Measurements from ENCODE around the gene CEP135.
"Not testable (repeated sequence)": the region's sequence is repeated elsewhere in the genome, so short reads cannot be mapped to it uniquely, and the experiment has no call there.

Gene CEP135

DNA sequence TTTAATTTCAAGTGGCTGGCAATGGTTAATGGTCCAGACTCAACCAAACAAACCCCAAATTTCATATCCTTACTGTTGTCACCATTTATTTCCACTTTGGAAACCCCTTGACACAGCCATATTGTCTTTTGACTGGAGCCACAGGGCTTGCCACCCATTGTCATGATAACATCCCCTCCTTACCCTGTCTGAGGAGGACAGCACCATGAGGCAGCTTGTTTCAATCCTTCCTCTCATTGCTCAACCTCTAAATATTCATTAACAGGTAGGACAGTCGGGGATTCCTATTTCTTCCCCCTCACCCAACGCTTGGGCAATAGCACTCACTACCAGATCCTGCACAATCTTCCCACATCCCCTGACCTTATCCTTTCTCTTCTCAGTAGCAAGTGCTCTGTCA lies 92.1 kb downstream of the CEP135 start:
- DNase-seq: no peak

DNA sequence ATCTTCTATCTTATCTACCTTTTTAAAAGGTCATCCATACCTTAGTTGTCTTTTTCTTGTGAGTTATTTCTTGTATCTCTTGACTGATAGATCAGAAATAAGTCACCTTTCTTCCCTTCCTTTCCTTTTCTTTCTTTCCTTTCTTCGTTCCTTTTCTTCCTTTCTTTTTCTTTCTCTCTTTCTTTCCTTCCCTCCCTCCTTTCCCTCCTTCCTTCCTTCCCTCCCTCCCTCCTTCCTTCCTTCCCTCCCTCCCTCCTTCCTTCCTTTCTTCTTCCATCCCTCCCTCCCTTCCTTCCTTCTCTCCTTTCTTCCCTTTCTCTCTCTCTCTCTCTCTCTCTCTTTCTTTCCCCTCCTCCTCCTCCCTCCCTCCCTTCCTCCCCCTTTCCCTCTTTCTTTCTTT lies 93.5 kb downstream of the CEP135 start:
- DNase-seq: no peak

- DNase-seq: no peak
Measured at GRCh38 chr4:56048383-56048701, 99.6 kb downstream of the CEP135 start.

DNA sequence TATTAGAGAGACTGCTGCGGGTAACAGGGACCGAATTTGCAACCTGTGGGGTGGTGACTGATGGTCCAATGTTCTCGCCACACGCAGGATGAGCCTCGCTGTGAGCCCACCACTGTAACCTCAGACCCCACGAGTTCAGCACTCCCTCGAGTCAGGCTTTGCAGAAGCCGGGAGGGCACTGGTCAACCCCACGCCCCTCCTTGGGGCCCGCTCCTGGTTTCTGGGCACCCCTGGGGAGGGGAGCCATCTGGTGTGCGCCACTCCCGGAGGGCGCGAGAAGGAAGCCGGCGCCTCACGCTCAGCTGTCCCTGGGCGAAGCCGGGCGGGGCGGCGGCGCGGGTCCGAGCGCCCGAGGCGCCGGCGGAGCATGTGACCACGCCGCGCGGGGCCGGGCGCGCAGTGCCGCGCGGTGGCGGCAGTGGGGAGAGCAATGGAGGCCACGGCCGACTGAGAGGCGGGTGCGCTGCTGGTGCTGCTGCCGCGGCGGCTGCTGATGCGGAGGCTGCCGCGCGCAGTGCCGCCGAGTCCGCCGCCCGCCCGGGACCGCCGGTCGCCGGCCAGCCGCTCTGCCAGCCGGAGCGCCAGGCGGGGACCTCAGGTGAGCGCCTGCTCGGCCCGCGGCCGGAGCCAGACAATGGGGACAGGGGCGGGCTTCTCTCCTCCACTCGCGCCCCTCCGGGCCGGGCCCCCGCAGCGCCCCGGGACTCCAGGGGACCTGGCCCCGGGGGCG lies 100.1 kb downstream of the CEP135 start:
- peak; percentile 55 for DNase-seq

DNA sequence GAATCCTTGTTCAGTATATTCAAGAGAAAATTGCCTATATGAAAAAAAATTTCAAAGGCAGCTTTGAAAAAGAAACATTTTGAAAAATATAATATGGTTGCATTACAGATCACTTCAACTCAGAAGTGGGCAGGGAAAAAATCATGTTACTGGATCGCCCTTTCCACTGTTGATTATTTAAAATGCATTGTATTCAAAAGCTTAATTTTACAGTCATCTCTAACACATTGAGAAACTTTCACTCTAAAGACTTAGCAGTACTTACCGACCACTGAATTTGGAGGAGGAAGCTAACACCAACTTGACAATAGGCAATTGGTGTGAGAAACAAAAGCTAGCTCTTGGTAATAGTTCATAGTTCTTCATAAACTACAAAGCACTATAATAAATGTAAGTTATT lies 101.9 kb downstream of the CEP135 start:
- DNase-seq: no peak

GRCh38 chr4:56051029-56051709 lies 102.4 kb downstream of the CEP135 start:
- DNase-seq: no peak

- no peak for DNase-seq
Measured at GRCh38 chr4:56051710-56052075, 102.9 kb downstream of the CEP135 start.

GRCh38 chr4:56052481-56052880 lies 103.7 kb downstream of the CEP135 start:
- DNase-seq: no peak

GRCh38 chr4:56052966-56053365 lies 104.2 kb downstream of the CEP135 start:
- DNase-seq: no peak

DNA sequence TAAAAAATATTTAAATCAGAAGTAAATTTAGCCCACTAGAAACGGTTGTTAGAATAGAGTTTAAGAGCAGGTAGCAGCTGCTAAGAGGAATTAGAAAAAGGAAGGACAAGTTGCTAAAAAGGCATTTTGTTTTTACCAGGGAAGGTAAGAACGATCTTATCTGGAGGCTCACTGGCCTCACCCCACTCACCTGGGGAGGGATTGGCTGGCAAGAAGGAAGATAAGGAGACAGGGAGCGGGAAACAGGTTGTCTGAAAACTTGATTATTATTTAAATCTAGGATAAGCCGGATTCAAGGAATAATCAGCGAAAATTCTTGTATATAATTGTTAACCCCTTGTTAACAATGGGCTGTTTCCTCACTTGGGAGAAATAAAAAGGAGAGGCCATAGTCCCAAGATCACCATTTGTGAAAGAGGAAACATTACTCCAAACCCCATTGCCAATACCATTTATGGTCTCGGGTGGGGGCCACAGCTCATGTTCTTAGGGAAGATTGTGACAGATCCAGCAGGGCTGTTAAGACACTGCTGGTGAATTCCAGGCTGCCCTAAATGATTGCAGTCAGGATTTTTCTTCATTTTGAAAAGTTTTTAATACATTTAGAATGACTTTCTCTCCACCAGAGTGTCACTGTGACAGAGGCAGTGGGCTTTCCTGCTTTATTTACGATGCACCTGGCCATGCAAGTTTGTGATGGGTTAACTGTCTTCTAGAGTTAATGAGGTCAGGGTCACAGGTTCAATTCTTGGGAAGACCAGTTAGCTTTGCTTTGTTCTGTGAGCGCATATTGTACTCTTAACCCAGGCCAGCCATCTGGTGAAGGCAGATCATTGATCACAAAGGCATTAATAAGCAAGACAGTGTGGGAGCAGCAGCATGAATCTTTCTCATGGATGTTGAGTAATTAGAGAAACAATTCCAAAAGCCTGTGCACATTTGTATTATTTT lies 106.6 kb downstream of the CEP135 start:
- no peak for DNase-seq

- no peak for DNase-seq
Measured at GRCh38 chr4:56055991-56056390, 107.2 kb downstream of the CEP135 start.

DNA sequence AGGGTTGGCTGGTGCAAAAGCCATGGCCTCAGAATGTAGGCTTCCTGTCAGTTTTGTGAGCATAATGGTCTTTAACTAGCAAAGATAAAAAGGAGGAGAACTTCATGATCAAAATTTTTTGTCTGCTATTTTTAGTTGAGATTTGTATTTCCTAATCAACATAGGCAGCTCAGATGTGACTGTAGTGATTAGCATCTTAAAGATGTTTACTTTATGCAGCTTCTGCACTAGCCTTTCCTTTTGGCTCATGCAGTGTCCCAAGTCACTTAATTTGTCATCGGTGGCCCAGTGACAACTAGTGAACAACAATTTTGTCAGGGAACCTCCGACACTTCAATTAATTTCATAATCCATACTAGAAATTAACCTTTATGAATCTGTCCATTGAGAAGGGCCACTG lies 109.8 kb downstream of the CEP135 start:
- DNase-seq: no peak

- no peak for DNase-seq
Measured at GRCh38 chr4:56060036-56060435, 111.3 kb downstream of the CEP135 start.

DNA sequence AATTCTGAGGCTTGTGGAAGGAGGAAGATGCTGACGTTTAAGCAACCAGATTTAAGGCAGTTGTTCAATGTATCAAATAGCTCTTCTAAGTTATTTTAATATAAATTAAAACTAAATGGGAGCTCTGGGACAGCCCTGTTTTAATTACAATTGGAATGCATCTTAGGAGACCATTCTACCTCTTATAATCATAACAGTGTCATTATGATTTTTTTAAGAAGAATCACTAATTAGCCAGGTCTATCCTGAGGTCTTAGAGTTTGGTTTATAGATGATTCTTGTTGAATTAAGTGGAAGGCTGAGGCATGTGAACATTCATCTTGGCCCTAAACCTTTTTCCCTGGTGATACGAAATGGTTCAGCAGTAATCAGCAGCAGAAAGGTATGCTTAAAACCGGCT lies 113.4 kb downstream of the CEP135 start:
- no peak for DNase-seq

DNA sequence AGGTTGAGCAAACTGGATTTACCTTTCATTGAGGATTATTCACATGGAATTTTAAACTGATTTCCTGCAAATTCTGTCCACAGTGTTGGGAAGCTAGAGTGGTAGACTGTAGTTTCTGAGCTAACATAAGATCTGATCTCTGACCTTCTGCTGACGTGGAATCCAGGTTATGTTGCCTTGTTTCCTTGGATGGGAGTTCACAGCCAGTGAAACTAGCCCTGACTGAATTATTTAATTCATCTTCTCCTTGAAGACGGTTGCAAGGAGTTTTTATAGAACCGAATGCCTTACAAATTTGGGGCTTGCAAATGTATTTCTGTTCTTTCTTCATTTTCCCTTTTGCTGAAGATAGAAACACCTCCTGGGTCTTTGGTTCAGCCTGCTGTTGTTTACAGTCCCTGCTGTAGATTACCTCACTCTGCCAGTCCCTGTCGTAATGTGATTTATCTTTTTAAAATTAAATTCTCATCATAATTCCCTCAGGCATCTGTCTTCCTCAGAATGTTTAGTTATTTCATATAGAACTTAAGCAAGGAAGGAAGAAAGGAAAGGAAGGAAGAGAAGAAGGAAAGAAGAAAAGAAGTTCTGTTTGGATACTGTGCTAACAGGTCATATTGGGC lies 113.9 kb downstream of the CEP135 start:
- no peak for DNase-seq

DNA sequence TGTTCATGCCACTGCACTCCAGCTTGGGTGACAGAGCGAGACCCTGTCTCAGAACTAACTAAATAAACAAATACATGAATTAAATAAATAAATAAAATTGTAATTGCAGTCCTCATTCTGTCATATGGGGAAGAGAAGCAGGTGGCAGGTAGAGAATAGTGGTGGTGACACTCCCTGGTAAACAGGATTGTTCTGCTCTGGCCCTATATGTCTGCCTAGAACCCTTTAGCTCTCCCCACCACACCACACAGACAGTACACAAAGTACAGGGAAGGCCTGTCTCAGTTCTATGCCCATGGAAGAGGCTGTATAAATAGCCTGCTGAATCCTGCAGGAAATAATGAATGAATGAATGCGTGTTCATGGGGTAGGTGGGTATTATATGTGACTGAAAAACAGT lies 117.7 kb downstream of the CEP135 start:
- no peak for DNase-seq

GRCh38 chr4:56067826-56068225 lies 119.1 kb downstream of the CEP135 start:
- no peak for DNase-seq

DNA sequence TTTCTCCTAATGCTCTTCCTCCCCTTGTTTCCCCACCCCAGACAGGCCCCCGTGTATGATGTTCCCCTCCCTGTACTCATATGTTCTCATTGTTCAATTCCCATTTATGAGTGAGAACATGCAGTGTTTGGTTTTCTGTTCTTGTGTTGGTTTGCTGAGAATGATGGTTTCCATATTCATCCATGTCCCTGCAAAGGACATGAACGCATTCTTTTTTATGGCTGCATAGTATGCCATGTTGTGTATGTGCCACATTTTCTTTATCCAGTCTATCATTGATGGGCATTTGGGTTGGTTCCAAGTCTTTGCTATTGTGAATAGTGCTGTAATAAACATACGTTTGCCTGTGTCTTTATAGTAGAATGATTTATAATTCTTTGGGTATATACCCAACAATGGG lies 124.0 kb downstream of the CEP135 start:
- not testable (repeated sequence) for DNase-seq

DNA sequence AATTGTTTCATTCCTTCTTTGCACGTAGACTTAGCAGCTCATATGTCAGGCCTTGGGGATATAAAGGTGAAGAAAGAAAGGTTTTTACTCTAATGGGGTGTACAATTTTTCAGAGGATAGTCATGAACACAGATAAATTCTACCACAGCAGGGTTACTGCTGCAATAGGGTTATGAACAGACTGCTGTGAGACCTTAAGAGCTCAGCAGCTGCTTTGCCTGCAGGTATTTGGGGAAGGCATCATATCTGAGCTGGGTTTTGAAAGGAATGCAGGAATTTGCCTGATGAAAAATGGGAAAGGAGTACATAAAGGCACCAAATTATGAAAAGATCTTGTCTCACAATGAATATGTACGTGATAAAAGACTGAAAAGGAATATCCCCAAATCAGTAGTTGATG lies 128.9 kb downstream of the CEP135 start:
- DNase-seq: no peak

- DNase-seq: no peak
Measured at GRCh38 chr4:56078866-56079265, 130.1 kb downstream of the CEP135 start.

- no peak for DNase-seq
Measured at GRCh38 chr4:56080384-56080783, 131.6 kb downstream of the CEP135 start.

- no peak for DNase-seq
Measured at GRCh38 chr4:56082829-56083228, 134.1 kb downstream of the CEP135 start.
